G401 (cell line): Measurements from ENCODE around the gene FADS2. TPM values are rescaled to one million over a fixed set of nuclear protein-coding genes. Genes with fewer than 3 reads are reported as not detected.

ENCODE experiments used
- DNase-seq: peaks from one replicate; pipeline ENCODE4 v3.0.0-alpha.2; 2015; ENCODE audit warnings: low spot score
- in situ Hi-C: cut with HindIII; loops from 2 replicates; pipeline ENCODE4 v1.10.0; 2016; ENCODE audit warnings: low sequenced_read_pairs, mixed read lengths
- total RNA-seq: library from RNA; depleted of rRNA; stranded (reverse); fragments of >200 nt; shearing (Covaris generic); gene quantifications from 2 replicates; pipeline ENCODE4 v1.2.3, GENCODE V29; 2014

Gene FADS2
- total RNA-seq, 1 experiment from 2014 or later = 244 TPM

DNA sequence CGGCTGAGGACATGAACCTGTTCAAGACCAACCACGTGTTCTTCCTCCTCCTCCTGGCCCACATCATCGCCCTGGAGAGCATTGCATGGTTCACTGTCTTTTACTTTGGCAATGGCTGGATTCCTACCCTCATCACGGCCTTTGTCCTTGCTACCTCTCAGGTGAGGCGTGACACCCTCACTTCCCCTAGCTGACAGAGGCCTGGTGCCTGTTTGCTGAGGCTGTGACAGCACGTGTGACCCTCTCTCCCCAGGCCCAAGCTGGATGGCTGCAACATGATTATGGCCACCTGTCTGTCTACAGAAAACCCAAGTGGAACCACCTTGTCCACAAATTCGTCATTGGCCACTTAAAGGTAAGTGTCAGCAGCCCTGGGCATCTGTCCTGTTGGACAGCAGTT lies 12.3 kb downstream of the FADS2 start:
- no peak for DNase-seq
- in situ Hi-C loops = no loop called here

GRCh38 chr11:61841636-61842527 lies 13.8 kb downstream of the FADS2 start:
- in situ Hi-C loops = no loop called here
- peak; percentile 49 for DNase-seq

- DNase-seq = no peak
- in situ Hi-C loops = no loop called here
These were observed 14.4 kb downstream of the FADS2 start for GRCh38 chr11:61842528-61842820.

- no peak for DNase-seq
- in situ Hi-C loops = no loop called here
These were observed 16.9 kb downstream of the FADS2 start for GRCh38 chr11:61844909-61845565.

DNA sequence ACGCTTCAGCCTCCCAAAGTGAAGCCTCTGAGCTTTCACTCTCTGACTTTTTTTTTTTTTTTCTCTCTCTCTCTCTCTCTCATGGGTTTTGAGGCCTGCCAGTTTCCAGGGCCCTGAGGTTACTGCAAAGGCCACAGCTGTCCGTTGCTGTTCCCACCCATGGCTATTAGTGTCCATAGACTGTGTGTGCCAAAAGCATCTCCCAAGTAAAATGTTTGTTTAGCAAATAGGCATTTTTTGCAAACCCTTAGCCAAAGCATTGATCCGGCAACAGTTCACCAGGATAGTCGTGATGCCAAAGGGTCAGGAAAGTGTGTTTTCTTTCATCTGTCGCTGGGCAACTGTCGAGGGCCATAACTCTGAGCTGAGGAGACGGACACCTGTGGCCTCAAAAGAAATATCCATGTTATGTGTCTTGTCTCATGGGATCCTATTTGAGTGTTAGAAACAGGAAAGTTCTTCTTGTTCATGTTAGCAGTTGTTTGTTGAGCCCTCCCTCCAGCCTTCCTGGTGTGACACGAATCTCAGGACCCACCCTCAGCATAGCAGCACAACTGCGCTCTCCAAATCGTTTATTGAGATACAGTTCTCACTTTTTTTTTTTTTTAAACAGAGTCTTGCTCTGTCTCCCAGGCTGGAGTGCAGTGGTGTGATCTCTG lies 18.4 kb downstream of the FADS2 start:
- DNase-seq = no peak
- in situ Hi-C loops = no loop called here

GRCh38 chr11:61847914-61848581 lies 19.9 kb downstream of the FADS2 start:
- no peak for DNase-seq
- in situ Hi-C loops = no loop called here

GRCh38 chr11:61848631-61849030 lies 20.5 kb downstream of the FADS2 start:
- in situ Hi-C loops = no loop called here
- no peak for DNase-seq

- in situ Hi-C loops = no loop called here
- DNase-seq = no peak
These were observed 22.6 kb downstream of the FADS2 start for GRCh38 chr11:61850687-61851086.

- in situ Hi-C loops = no loop called here
These were observed 23.2 kb downstream of the FADS2 start for GRCh38 chr11:61851113-61851899.

DNA sequence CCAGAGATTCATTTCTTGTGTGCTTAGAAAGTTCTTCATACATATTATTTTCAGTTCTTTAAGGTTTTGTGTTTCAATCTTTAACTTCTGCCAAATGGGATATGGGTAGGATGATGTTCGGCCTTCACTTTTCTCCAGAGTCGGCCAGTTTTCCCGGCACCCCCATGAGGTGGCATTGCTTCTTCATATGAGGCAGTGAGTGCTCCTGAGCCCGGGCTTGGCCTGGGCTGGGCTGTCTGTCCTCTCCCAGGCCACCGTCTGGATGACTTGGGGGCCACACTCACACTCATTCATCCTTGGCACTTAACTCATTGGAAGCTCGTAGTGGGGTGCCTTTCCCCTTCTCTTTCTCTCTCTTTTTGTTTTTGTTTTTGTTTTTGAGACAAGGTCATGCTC lies 23.8 kb downstream of the FADS2 start:
- in situ Hi-C loops = no loop called here
- no peak for DNase-seq

More at GRCh38 chr11:61851113-61851899, 23.2 kb downstream of the FADS2 start:
- DNase-seq = no peak

DNA sequence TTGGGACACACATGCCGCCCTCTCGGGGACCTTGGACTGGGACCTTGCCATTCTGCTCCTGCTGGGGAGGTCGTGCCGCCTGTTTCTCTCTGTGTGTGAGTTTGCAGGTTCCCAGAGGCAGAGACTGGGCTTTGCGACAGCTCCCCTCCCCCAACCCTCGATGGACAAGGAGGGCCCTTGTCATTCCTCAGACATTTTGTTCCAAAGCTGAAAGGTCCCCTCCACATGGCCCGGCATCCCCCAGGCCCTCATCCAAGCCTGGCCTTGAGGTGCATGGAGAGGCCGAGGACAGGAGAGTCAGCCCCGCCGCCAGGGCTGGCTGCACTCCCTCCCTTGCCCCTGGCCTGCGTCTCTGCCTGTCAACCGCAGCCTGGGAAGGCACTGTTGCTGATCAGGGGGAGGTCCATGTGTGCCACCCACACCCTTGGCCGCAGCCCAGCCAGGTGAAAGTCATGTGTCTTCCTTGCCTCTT lies 25.6 kb downstream of the FADS2 start:
- no peak for DNase-seq
- in situ Hi-C loops = no loop called here

GRCh38 chr11:61854206-61854895 lies 26.3 kb downstream of the FADS2 start:
- in situ Hi-C loops = no loop called here
- no peak for DNase-seq

DNA sequence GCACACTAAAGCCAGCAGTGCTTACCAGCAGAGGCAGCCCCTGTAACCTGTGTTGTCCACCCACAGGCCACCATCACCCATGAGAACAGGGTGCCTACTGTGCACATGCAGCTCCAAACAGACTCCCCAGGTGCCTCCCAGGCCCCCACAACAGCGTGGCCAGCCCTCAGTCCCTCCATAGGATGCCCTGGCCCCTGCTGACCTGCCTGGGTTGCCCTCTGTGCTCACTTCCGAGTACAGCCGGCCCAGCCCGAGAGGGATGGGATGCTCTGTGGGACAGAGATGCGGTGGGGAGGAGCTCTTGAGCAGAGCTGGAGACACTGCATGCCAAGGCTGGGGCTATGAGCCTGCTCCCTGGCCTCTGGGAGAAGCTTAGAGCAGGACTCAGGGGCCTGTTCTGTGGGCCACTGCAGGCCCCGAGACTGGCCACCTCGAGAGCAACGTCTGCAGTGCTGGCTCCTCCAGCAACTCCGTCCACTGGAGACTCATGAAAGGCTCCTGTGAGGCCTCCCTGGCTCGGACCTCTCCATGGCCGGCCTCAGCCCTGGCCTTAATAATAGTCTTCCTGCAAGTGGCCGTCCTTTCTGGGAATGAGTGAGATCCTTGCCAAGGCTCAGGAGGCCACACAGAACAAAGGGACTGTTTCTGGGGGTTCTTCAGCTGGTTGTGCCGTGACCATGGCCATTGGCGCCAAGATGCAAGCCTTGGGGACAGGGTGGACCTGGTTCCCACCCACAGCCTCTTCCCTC lies 27.0 kb downstream of the FADS2 start:
- in situ Hi-C loops = no loop called here
- DNase-seq = no peak

DNA sequence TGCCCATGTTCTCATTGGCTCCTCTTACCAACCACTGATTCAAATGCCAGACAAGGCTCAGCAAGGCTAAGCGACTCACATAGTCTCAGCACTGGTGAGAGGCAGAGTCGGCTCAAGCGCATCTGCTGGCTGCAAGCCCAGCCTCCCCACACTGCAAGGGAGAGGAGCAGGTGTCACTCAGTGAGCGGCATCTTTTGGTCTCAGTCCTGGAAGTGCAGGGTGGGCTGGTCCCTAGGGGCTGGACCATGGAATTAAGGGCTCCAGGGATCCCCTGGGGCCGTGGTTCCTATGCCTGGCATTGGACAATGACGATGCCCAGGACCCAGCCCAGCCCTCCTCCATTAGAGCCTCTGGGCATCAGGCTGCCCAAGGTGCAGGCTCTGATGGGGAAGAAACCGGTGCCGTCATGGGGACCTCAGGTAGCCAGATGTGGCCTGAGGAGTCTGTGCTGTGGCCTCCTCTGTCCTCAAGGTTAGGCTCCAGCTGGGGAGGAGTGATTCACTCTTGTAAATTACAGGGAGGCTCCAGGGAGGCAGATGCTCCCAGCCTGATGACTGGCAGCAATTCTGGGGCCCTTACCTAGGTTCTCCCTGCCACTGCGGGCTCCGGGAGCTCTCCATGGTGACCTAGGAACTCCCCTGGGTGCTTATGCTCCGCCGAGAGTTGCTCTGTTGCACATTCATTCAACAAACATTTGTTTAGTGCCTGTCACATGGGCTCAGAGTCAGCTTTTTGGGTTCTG lies 28.0 kb downstream of the FADS2 start:
- DNase-seq = peak; percentile 50
- in situ Hi-C loops = no loop called here

DNA sequence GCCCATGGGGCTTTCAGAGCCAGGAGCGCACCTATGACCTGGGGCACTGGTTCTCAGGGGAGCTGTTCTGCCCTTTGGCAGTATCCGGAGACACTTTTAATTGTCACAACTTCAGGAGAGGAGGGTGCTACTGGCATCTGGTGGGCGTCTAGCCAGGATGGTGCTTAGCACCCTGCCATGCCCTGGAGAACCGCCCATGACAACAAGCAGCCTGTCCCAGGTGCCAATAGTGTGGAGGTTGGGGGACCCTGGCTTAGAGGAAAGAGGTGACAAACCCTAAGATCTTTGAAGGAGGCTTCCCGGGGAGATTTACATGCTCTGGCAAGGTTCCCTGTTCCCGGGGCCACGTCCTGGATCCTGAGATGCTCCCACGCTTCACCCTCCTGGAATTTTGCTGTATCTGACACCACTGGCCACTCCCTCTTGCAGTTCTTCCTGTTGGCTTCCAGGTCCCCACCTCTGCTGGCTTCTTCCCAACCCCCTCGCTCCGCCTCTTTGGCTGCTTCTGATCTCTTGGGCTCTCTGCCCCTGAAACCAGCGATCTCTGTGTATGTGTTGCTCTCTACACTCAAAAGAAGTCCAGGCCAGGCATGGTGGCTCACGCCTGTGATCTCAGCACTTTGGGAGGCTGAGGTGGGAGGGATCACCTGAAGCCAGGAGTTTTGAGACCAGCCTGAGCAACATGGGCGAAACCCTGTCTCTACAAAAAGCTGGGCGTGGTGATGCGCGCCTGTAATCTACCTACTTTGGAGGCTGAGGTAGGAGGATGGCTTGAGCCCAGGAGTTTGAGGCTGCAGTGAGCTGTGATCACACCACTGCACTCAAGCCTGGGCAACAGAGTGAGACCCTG lies 32.2 kb downstream of the FADS2 start:
- DNase-seq = peak; percentile 22

DNA sequence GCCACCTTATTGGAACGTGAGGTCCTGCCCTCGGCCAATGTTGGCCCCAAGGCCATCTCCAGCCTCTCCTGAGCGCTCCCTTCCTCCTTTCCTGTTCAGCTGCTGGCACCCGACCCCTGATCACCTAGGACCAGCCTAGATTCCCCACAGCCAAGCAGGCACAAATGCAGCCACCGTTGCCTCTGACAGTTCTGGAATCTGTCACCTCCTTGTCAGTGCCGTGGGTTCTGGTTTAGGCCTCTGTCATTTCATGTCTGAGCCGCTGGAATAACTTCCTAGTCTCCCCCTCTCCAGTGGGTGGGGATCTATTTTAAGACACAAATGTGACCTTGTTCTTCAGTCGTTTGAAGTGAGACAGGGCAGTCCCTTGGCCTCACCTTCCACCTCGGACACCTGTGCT lies 33.5 kb downstream of the FADS2 start:
- no peak for DNase-seq
- in situ Hi-C loops = no loop called here

More for the DNA sequence above, 32.2 kb downstream of the FADS2 start:
- in situ Hi-C loops = no loop called here
